GM12873 (cell line): Measurements from ENCODE around the gene STAT6.

ENCODE experiments used
- CTCF ChIP-seq: IDR thresholded peaks from 2 replicates; pipeline ENCODE4 v1.5.1; 2012; ENCODE audit warnings: low read depth, mild to moderate bottlenecking, moderate library complexity, low read length, control low read depth; ENCODE audit not compliant: insufficient read depth; ENCODE audit errors: missing control alignments

The STAT6 gene

DNA sequence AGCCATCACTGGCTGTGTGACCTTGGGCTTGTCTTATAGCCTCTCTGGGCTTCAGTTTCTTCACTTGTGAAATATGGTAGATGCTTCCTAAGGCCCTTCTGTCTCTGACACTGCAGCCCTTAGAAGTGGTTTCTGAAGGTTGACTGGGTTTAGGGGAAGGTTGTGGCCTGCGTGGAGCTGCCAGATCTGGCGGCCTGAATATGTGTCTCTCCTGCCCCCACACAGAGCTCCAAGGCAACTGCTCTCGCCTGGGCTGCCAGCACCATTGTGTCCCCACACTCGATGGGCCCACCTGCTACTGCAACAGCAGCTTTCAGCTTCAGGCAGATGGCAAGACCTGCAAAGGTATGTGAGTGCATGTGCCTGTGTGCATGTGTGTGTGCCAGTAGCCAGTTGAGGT lies 32.3 kb upstream of the STAT6 start:
- TF ChIP-seq CTCF, result no peak

DNA sequence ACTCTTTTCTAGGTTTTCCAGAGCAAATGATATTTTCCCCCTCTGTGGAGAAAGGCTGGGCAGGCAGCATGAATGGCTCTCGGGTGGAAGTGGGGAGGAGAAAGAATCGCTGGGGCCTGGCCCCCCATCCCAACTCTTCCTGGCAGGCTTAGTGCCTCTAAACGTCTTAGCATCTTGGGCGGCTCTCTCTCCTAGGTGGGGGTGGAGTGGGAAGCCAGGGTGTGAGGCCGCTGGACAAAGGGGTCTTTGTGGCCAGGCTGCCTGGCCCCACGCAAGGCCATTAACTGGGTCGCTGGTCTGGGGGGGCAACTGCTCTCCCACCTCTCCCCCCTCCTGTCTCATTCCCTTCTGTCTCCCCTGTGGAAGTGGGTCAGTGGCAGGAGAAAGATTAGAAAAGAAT lies 31.6 kb upstream of the STAT6 start:
- no peak for TF ChIP-seq CTCF

- TF ChIP-seq CTCF, result no peak
Measured at GRCh38 chr12:57142121-57142520, 31.0 kb upstream of the STAT6 start.

DNA sequence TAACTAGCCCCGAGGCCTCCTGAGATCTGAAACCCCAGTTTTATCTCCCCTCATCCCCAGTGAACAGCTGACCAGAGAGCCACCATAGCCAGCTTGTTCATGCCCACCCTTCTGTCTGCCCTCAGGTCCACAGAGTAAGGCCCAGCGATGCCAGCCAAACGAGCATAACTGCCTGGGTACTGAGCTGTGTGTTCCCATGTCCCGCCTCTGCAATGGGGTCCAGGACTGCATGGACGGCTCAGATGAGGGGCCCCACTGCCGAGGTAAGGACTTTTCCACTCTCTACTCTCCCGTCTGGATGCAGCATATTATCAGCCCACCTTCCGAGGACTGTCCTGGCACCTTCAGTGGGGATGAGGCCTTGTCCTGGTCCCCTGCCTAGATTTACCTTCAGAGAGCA lies 30.1 kb upstream of the STAT6 start:
- TF ChIP-seq CTCF, result no peak

- TF ChIP-seq CTCF, result no peak
Measured at GRCh38 chr12:57139796-57140649, 28.9 kb upstream of the STAT6 start.

DNA sequence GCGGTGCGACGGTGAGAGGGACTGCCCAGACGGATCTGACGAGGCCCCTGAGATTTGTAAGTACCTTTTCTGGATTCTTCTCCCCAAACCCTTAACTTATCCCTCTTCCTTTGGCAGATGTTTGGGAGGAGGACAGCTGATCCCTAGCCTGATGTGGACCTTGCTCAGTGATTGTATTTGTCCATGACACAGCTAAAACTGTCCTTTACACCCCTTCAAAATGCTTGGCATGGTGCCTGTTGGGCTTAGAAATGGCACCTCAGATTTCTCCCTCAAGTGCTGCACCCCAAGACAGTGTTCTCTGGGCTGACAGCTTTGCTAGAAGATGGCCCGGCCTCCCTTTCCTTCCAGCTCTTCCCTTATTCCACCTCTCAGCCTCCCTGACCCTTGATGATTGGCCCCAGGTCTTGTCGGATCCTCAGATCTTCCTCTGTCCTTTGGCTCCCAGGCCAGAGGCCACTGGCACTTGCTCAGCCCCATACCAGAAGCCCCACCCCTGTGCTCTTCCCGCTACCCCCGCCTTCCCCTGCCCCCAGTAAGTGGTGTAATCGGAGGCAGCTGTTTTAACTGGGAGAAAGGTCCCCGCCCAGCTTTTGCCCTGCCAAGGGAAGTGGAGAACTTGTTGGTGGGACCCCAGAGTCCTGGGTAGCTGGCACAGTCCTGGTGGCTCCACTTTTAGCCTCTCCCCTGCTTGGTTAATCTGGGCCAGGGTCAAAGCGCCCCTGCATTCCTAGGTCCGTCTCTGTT lies 27.5 kb upstream of the STAT6 start:
- TF ChIP-seq CTCF, result no peak

DNA sequence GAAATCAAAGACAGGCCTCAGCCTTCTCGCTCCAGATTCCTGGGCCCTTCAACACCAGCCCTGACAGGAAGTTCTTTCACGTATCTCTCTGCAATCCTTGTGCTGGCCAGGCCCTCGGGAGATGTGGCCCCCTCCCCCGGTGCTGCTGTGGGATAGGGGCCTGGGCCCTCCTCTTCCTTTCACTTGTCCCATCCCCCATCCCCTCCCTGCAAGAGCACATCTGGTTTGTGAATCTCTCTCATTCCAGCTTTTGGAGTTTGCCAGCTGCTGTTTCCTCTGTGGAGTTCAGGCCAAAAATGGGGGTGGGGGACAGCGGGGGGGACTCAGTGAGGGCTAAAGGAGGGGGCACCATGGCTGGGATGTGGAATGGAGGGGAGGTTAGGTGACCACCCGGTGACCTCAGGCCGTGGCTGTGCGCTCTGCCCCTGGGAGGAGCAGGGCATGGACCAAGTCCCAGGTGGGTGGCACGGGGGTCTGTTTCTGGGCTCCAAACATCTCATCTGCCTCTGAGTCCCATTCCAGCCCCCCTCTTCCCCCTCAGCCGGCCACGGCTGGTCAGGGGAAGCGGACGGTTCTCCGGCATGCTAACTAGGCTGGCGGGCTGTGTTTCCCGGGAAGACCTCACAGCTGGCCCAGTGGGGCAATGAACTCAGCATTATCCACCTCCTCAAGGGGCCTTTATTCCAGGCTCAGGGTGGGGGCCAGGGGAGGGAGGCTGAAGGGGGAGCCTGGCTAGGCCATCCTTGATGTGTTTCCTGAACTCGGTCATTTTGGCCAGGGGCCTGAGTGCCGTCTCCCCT lies 24.6 kb upstream of the STAT6 start:
- no peak for TF ChIP-seq CTCF
